ENCODE measurements around the gene TMPRSS13. TPM values are rescaled to one million over a fixed set of nuclear protein-coding genes. Genes with fewer than 3 reads are reported as not detected.

The TMPRSS13 gene
- total RNA-seq, 2 experiments from 2014 or later: 1.2 to 1.7 TPM

GRCh38 chr11:117851852-117852251, 77.3 kb downstream of the TMPRSS13 start:
- POLR2A ChIA-PET: no interaction called here
- CTCF ChIA-PET: interaction anchor here (1.1 to 1.6 kb wide), 3 partner anchors 10 to 98 kb away, joined by 4 to 5 read pairs (median 4); no protein-coding TSS in a partner anchor

- CTCF ChIA-PET: interaction anchor here (1.1 to 1.6 kb wide), 3 partner anchors 11 to 99 kb away, joined by 4 to 5 read pairs (median 4); no protein-coding TSS in a partner anchor
- POLR2A ChIA-PET: no interaction called here
Measured at GRCh38 chr11:117851106-117851505, 78.1 kb downstream of the TMPRSS13 start.

Other genes starting within 250 kb of the TMPRSS13 start
- under 1 TPM; 0.13 to 0.17 TPM for gene DSCAML1, start 132.2 kb downstream of the TMPRSS13 start, total RNA-seq
- gene FXYD2, start 104.7 kb downstream of the TMPRSS13 start, total RNA-seq: 1 to 10 TPM; 3.1 to 4.4 TPM
- under 1 TPM in 1 of 2 experiments, not detected in 1; 0.10 TPM for gene FXYD6, start 52.7 kb downstream of the TMPRSS13 start, total RNA-seq
- gene IL10RA, start 57.0 kb upstream of the TMPRSS13 start, total RNA-seq: 10 to 100 TPM; 58.1 to 62.6 TPM
- gene TMPRSS4, start 147.7 kb upstream of the TMPRSS13 start, total RNA-seq: not detected
- gene SMIM35, start 157.6 kb upstream of the TMPRSS13 start, total RNA-seq: under 1 TPM; 0.13 to 0.32 TPM
- under 1 TPM; 0.19 to 0.29 TPM for gene SCN4B, start 223.4 kb upstream of the TMPRSS13 start, total RNA-seq
- gene SCN2B, start 247.2 kb upstream of the TMPRSS13 start, total RNA-seq: not detected

Data from activated CD8-positive, alpha-beta memory T cell treated with anti-CD3 and anti-CD28 coated beads for 36 hours (primary cell).